Right lobe of liver (tissue), 4 donors: ENCODE data around the gene LYZL2.

Experiments used
- CTCF ChIP-seq, 4 donors: fragments of 200-600 bp in 3 of 4; fragments of 450-650 bp in 1 of 4; IDR thresholded peaks; one replicate each; pipeline versions ENCODE4 v1.5.1 to v1.8.0; 2016 to 2022; ENCODE audit warnings: antibody characterized with exemption in 4 of 4, mild to moderate bottlenecking in 2 of 4
- POLR2A ChIP-seq: fragments of 450-650 bp; IDR thresholded peaks from one replicate; pipeline ENCODE4 v1.6.1; 2017; ENCODE audit warnings: antibody characterized with exemption, mild to moderate bottlenecking
- donor health status: DM: no; HTN: no; CAD: no.
- donor health status: DM: no; HTN: no; CAD: no.
- donor health status: DM: no; HTN: yes; CAD: no.

- TF ChIP-seq CTCF (IDR thresholded peaks at IDR 0.05), result peak; percentile 70 to 75 (median 72)
- no peak for TF ChIP-seq POLR2A
Measured at GRCh38 chr10:30671026-30671616, 41.6 kb upstream of the LYZL2 start.
